GM12878 (cell line): ENCODE data around the gene RICTOR. TPM values are rescaled to one million over a fixed set of nuclear protein-coding genes. Genes with fewer than 3 reads are reported as not detected.

Experiments used
- ATAC-seq: fragments of 200-7000 bp; cut with Tn5 transposase; 3 replicates; pipeline ENCODE4 v1.9.1; 2020; ENCODE audit warnings: mild to moderate bottlenecking, moderate library complexity
- BruUV-seq: library from RNA; stranded (reverse); fragments of 400-500 nt; replicated peaks from 2 replicates; lab custom pipeline; 2021; lab: Mats Ljungman, UMichigan
- CTCF ChIA-PET: fragments of 300-600 bp; sonication (Branson Sonifier 250); formaldehyde crosslinking; extraction: SDS; loops from one replicate; lab custom pipeline; 2021; ENCODE audit warnings: inconsistent platforms; lab: Yijun Ruan, JAX
- POLR2A ChIA-PET: fragments of 350-600 bp; formaldehyde crosslinking; extraction: SDS; loops from one replicate; lab custom pipeline; 2021; ENCODE audit warnings: inconsistent platforms; lab: Charles Lee
- RAD21 ChIA-PET: fragments of 300-600 bp; sonication (Branson Sonifier 250); formaldehyde crosslinking; loops from one replicate; lab custom pipeline; 2023; ENCODE audit warnings: antibody characterized with exemption; ENCODE audit not compliant: unreplicated experiment; lab: Charles Lee
- SMC1A ChIA-PET: fragments of 300-600 bp; sonication (Branson Sonifier 250); formaldehyde crosslinking; loops from one replicate; lab custom pipeline; 2023; ENCODE audit not compliant: unreplicated experiment, uncharacterized antibody; lab: Charles Lee
- DNase-seq: peaks from one replicate; pipeline ENCODE4 v3.0.0-alpha.2; 2011; ENCODE audit warnings: low read depth, low spot score
- FAIRE-seq: peaks from 3 replicates; lab custom pipeline; 2011; peaks lifted over from hg19 to GRCh38; lab: Jason Lieb, UNC
- H2AFZ ChIP-seq: 2 replicates; pipeline ENCODE4 v1.6.0; 2011; ENCODE audit warnings: low read depth, low read length, control low read depth; ENCODE audit not compliant: control insufficient read depth
- H3K27ac ChIP-seq: 2 replicates; pipeline ENCODE4 v1.5.1; 2011; ENCODE audit warnings: control low read depth; ENCODE audit not compliant: control insufficient read depth, insufficient read depth
- H3K27me3 ChIP-seq, 2 experiments: replicated peaks in 1 of 2; 2 replicates each; pipeline versions ENCODE4 v1.6.0 to v1.6.1; 2011; ENCODE audit warnings: low read length in 1 of 2; ENCODE audit not compliant: control insufficient read depth in 2 of 2, insufficient read depth in 2 of 2
- H3K36me3 ChIP-seq, 2 experiments: 2 replicates each; pipeline ENCODE4 v1.5.1; 2011; ENCODE audit warnings: low read length in 1 of 2; ENCODE audit not compliant: control insufficient read depth in 2 of 2, insufficient read depth in 2 of 2
- H3K4me1 ChIP-seq: 2 replicates; pipeline ENCODE4 v1.6.1; 2011; ENCODE audit warnings: mild to moderate bottlenecking, low read length, moderate library complexity, mixed read lengths; ENCODE audit not compliant: control insufficient read depth, insufficient read depth
- H3K4me2 ChIP-seq: 2 replicates; pipeline ENCODE4 v1.6.0; 2011; ENCODE audit warnings: control low read depth; ENCODE audit not compliant: control insufficient read depth, insufficient read depth
- H3K4me3 ChIP-seq: fragments of 200-600 bp; sonication (generic); 2 replicates; pipeline ENCODE4 v1.5.1; 2016
- H3K79me2 ChIP-seq: 2 replicates; pipeline ENCODE4 v1.6.0; 2011; ENCODE audit warnings: low read length; ENCODE audit not compliant: control insufficient read depth, insufficient read depth
- H3K9ac ChIP-seq: 2 replicates; pipeline ENCODE4 v1.8.0; 2011; ENCODE audit warnings: low read length, control low read depth, mixed read lengths; ENCODE audit not compliant: control insufficient read depth, insufficient read depth
- H3K9me3 ChIP-seq: replicated peaks from 3 replicates; pipeline ENCODE4 v1.5.1; 2011; ENCODE audit warnings: mild to moderate bottlenecking, low read length; ENCODE audit not compliant: control insufficient read depth, insufficient read depth
- H4K20me1 ChIP-seq: 2 replicates; pipeline ENCODE4 v1.6.0; 2011; ENCODE audit not compliant: control insufficient read depth, insufficient read depth
- ATF7 ChIP-seq: fragments of 450-650 bp; IDR thresholded peaks from 2 replicates; pipeline ENCODE4 v1.6.1; 2016; ENCODE audit warnings: low read depth, mild to moderate bottlenecking
- BACH1 ChIP-seq: fragments of 450-650 bp; IDR thresholded peaks from 2 replicates; pipeline ENCODE4 v1.6.1; 2017; ENCODE audit warnings: mild to moderate bottlenecking, borderline replicate concordance
- CREM ChIP-seq: IDR thresholded peaks from 2 replicates; pipeline ENCODE4 v1.6.1; 2014; ENCODE audit warnings: antibody characterized with exemption, low read depth
- EGR1 ChIP-seq, 2 experiments: IDR thresholded peaks; 1 replicate in 1 of 2; 2 replicates in 1 of 2; pipeline ENCODE4 v1.6.1; 2011 to 2012; ENCODE audit warnings: low read depth in 2 of 2, low read length in 2 of 2, borderline replicate concordance in 1 of 2, mild to moderate bottlenecking in 1 of 2, moderate library complexity in 1 of 2
- GATAD2B ChIP-seq: fragments of 450-650 bp; conservative IDR thresholded peaks from 2 replicates; pipeline ENCODE4 v1.6.1; 2017; ENCODE audit warnings: low read depth, mild to moderate bottlenecking, moderate library complexity
- IRF3 ChIP-seq: fragments of 450-650 bp; IDR thresholded peaks from 2 replicates; pipeline ENCODE4 v1.6.1; 2014; ENCODE audit warnings: mild to moderate bottlenecking
- MYC ChIP-seq: IDR thresholded peaks from 2 replicates; pipeline ENCODE4 v1.6.1; 2011; ENCODE audit warnings: mild to moderate bottlenecking, low read length, moderate library complexity, inconsistent platforms; ENCODE audit not compliant: insufficient read depth, insufficient replicate concordance, insufficient read length, severe bottlenecking
- RBBP5 ChIP-seq: fragments of 200-600 bp; sonication (generic); conservative IDR thresholded peaks from 2 replicates; pipeline ENCODE4 v1.6.1; 2016
- RELA ChIP-seq: fragments of 450-650 bp; IDR thresholded peaks from 2 replicates; pipeline ENCODE4 v1.8.0; 2014; ENCODE audit warnings: borderline replicate concordance; ENCODE audit not compliant: partially characterized antibody
- REST ChIP-seq: IDR thresholded peaks from 2 replicates; pipeline ENCODE4 v1.6.1; 2012; ENCODE audit warnings: mild to moderate bottlenecking, low read depth, low read length
- SIX5 ChIP-seq: IDR thresholded peaks from 2 replicates; pipeline ENCODE4 v1.6.1; 2011; ENCODE audit warnings: mild to moderate bottlenecking, low read depth, low read length, moderate library complexity; ENCODE audit not compliant: severe bottlenecking
- SMAD5 ChIP-seq: IDR thresholded peaks from 2 replicates; pipeline ENCODE4 v1.6.1; 2016; ENCODE audit warnings: antibody characterized with exemption, low read depth
- SPI1 ChIP-seq: IDR thresholded peaks from 2 replicates; pipeline ENCODE4 v1.6.1; 2011; ENCODE audit warnings: low read depth, mild to moderate bottlenecking, low read length, moderate library complexity, borderline replicate concordance; ENCODE audit not compliant: insufficient read depth
- USF1 ChIP-seq: IDR thresholded peaks from 2 replicates; pipeline ENCODE4 v1.6.1; 2011; ENCODE audit warnings: borderline replicate concordance, low read depth, mild to moderate bottlenecking, moderate library complexity, mixed read lengths, low read length; ENCODE audit not compliant: insufficient read depth; ENCODE audit errors: extremely low read length
- ZNF622 ChIP-seq: fragments of 450-650 bp; IDR thresholded peaks from 2 replicates; pipeline ENCODE4 v1.6.1; 2017; ENCODE audit warnings: mild to moderate bottlenecking, inconsistent platforms
- WGBS: methylation state at CpG from one replicate; pipeline ENCODE4 v1.1.6; 2016; ENCODE audit warnings: low lambda C conversion rate; ENCODE audit not compliant: insufficient replicate concordance, insufficient coverage; ENCODE audit errors: missing lambda C conversion rate; 5-methylcytosine and 5-hydroxymethylcytosine counted together
- in situ Hi-C: fragments of 300-500 bp; cut with MboI; formaldehyde crosslinking; loops from 9 replicates; pipeline ENCODE4 v1.14.3; 2018; ENCODE audit warnings: mixed read lengths
- intact Hi-C: fragments of 100-400 bp; cut with micrococcal nuclease; formaldehyde crosslinking; loops from one replicate; pipeline ENCODE4 v1.14.2; 2022; ENCODE audit not compliant: unreplicated experiment
- polyA plus RNA-seq, 11 experiments: library from polyadenylated mRNA; depleted of rRNA in 4 of 11; unstranded in 6 of 11; stranded (reverse) in 5 of 11; fragments of >200 nt; fragmentation: Nextera tagmentation in 4 of 11; fragmentation: Illumina TruSeq in 1 of 11; extraction: Ambion mirVana in 4 of 11; extraction: Trizol in 1 of 11; gene quantifications; 1 replicate in 1 of 11; 2 replicates in 10 of 11; pipeline versions ENCODE4 v1.2.1 to v1.2.3, GENCODE V29; 2011 to 2016; ENCODE audit warnings: inconsistent platforms in 2 of 11, missing spikeins in 2 of 11, low read depth in 1 of 11
- total RNA-seq, 4 experiments: library from RNA; depleted of rRNA in 3 of 4; stranded (reverse); fragments of >200 nt in 3 of 4; fragmentation: Illumina TruSeq in 1 of 4; extraction: Trizol in 1 of 4; gene quantifications; 2 replicates each; pipeline versions ENCODE4 v1.2.1 to v1.2.3, GENCODE V29; 2013 to 2021

Gene RICTOR
- total and polyA plus RNA-seq, 10 of the 15 experiments (the other 5 are each of a cell fraction or from before 2014, with no cell fraction given), result 2.7 to 23.0 (median 6.9) TPM

- no peak for TF ChIP-seq GATAD2B
- TF ChIP-seq ATF7, result no peak
- TF ChIP-seq BACH1, result no peak
- TF ChIP-seq EGR1 (IDR thresholded peaks at IDR 0.05; ENCODE audit: borderline replicate concordance in 1 of 2, low read depth in 2 of 2, low read length in 2 of 2), result no peak
- no peak for TF ChIP-seq RBBP5
- TF ChIP-seq SMAD5, result no peak
Observed at GRCh38 chr5:38925154-38925925, 148.9 kb downstream of the RICTOR start (continued).

GRCh38 chr5:38923661-38924451 is 150.3 kb downstream of the RICTOR start:
- no TSS peak for BruUV-seq
- H3K4me2 ChIP-seq, result no peak overlapping the region
- TF ChIP-seq ZNF622 (no peak), USF1 (no peak), IRF3 (no peak), REST (no peak), CREM (no peak), RELA (no peak), SPI1 (no peak), MYC (no peak), SIX5 (no peak)

More at GRCh38 chr5:38923661-38924451, 150.3 kb downstream of the RICTOR start:
- Histone ChIP-seq H4K20me1 (no peaks in the 10 kb centered on the region), H3K27me3 (no peaks in the 10 kb centered on the region), H3K9me3 (no peaks in the 10 kb centered on the region), H3K4me3 (no peak overlapping the region), H3K4me1 (no peaks in the 10 kb centered on the region), H3K27ac (no peak overlapping the region), H3K9ac (no peak overlapping the region), H3K79me2 (no peaks in the 10 kb centered on the region), H3K36me3 (no peaks in the 10 kb centered on the region), H2AFZ (no peak overlapping the region)
- RAD21 ChIA-PET, result interaction anchor here (0.5 to 1.8 kb wide), 5 partner anchors 77 to 482 kb away, joined by 3 to 5 read pairs (median 4); no protein-coding TSS in a partner anchor
- in situ Hi-C loops, result no loop called here
- 56% methylated on average over 3 of the region's 3 CpGs for WGBS
- FAIRE-seq (no peak), DNase-seq (no peak), ATAC-seq (no peak)
- CTCF ChIA-PET, result interaction anchor here (0.6 to 5.4 kb wide), 8 partner anchors 22 to 512 kb away, joined by 3 to 52 read pairs (median 4); no protein-coding TSS in a partner anchor
- intact Hi-C loops, result loop anchor here (2.0 kb wide), 1 partner anchor 483 kb away; no protein-coding TSS in a partner anchor
- SMC1A ChIA-PET, result interaction anchor here (1.1 to 3.7 kb wide), 3 partner anchors 157 to 482 kb away, joined by 5 to 20 read pairs (median 10); no protein-coding TSS in a partner anchor
- POLR2A ChIA-PET, result no interaction called here
